ENCODE measurements around the gene ERC2. TPM values are rescaled to one million over a fixed set of nuclear protein-coding genes. Genes with fewer than 3 reads are reported as not detected.

Gene ERC2
- total and polyA plus RNA-seq, 2 donors (not counting 3 experiments of a cell fraction or from before 2014, with no cell fraction given), result 5.6 to 15.5 TPM

- Histone ChIP-seq H3K79me2 (ENCODE audit: control insufficient read depth, insufficient read depth, low read length) (no peaks in the 10 kb centered on the region), H3K9me1 (replicated peaks; ENCODE audit: control insufficient read depth, extremely low read depth, insufficient read depth, low read length) (no peaks in the 10 kb centered on the region), H3K27ac (ENCODE audit: insufficient read depth, low read depth, low read length) (no peak overlapping the region), H3K36me3 (ENCODE audit: control insufficient read depth in 2 of 2, extremely low read depth in 1 of 2, insufficient read depth in 2 of 2, low read length in 2 of 2) (no peaks in the 10 kb centered on the region), H2AFZ (ENCODE audit: low read depth, low read length) (no peak overlapping the region), H3K4me1 (ENCODE audit: control insufficient read depth, extremely low read depth, insufficient read depth, low read length) (no peaks in the 10 kb centered on the region), H3K27me3 (ENCODE audit: control insufficient read depth in 2 of 2, insufficient read depth in 2 of 2, low read length in 2 of 2) (no peaks in the 10 kb centered on the region), H3K9ac (replicated peaks; ENCODE audit: extremely low read depth, insufficient read depth, low read length) (no peak overlapping the region), H4K20me1 (replicated peaks; ENCODE audit: control insufficient read depth, extremely low read depth, insufficient read depth, low read length) (no peaks in the 10 kb centered on the region), H3K4me3 (replicated peaks in 1 of 3; ENCODE audit: insufficient read depth in 1 of 3, low read depth in 1 of 3, low read length in 3 of 3) (no peak overlapping the region), H3K4me2 (ENCODE audit: insufficient read depth, low read length) (no peak overlapping the region), H3K9me3 (replicated peaks; ENCODE audit: control insufficient read depth, insufficient read depth, low read length) (no peaks in the 10 kb centered on the region)
- dilution Hi-C loops (cut with MboI; ENCODE audit: extremely low pct_ligation_motif_present, low sequenced_read_pairs), result no loop called here
- CTCF ChIA-PET, result no interaction called here
- POLR2A ChIA-PET, result no interaction called here
- TF ChIP-seq FOS (IDR thresholded peaks at IDR 0.05; ENCODE audit: borderline replicate concordance, insufficient read depth, low read length) (no peak), JUN (IDR thresholded peaks at IDR 0.05; ENCODE audit: borderline replicate concordance, insufficient read depth, insufficient read length, low read depth) (no peak), EZH2 (IDR thresholded peaks at IDR 0.05; ENCODE audit: borderline replicate concordance, low read depth, low read length, severe bottlenecking) (no peak), MYC (IDR thresholded peaks at IDR 0.05; ENCODE audit: low read depth, low read length) (no peak), GATA2 (IDR thresholded peaks at IDR 0.05; ENCODE audit: insufficient read depth, insufficient read length, low read depth, low read length) (no peak), MAX (IDR thresholded peaks at IDR 0.05; ENCODE audit: insufficient read depth, insufficient read length) (no peak), POLR2A (IDR thresholded peaks at IDR 0.05; ENCODE audit: low read depth, low read length) (no peak), POLR2AphosphoS5 (IDR thresholded peaks at IDR 0.05; ENCODE audit: insufficient read depth, low read depth, low read length) (no peak)
- TF ChIP-seq, protein P1, sequence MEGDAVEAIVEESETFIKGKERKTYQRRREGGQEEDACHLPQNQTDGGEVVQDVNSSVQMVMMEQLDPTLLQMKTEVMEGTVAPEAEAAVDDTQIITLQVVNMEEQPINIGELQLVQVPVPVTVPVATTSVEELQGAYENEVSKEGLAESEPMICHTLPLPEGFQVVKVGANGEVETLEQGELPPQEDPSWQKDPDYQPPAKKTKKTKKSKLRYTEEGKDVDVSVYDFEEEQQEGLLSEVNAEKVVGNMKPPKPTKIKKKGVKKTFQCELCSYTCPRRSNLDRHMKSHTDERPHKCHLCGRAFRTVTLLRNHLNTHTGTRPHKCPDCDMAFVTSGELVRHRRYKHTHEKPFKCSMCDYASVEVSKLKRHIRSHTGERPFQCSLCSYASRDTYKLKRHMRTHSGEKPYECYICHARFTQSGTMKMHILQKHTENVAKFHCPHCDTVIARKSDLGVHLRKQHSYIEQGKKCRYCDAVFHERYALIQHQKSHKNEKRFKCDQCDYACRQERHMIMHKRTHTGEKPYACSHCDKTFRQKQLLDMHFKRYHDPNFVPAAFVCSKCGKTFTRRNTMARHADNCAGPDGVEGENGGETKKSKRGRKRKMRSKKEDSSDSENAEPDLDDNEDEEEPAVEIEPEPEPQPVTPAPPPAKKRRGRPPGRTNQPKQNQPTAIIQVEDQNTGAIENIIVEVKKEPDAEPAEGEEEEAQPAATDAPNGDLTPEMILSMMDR (IDR thresholded peaks at IDR 0.05; ENCODE audit: extremely low read depth in 1 of 2, insufficient read depth in 1 of 2, low read depth in 1 of 2, low read length in 2 of 2), result no peak
- FAIRE-seq (no peak), DNase-seq (ENCODE audit: low read depth, low spot score) (no peak)
- no TSS peak for BruUV-seq (replicated peaks)
- intact Hi-C loops (cut with micrococcal nuclease), result no loop called here
These were observed 732.3 kb downstream of the ERC2 start for GRCh38 chr3:55735976-55736375.
